GM21786 (cell line): ENCODE data around the gene MMP24OS.
"Not testable (repeated sequence)": the region's sequence is repeated elsewhere in the genome, so short reads cannot be mapped to it uniquely, and the experiment has no call there.

ENCODE experiments used
- ATAC-seq: cut with Tn5 transposase; IDR thresholded peaks from one replicate; pipeline ENCODE4 v1.9.1; 2021; ENCODE audit not compliant: unreplicated experiment

Gene MMP24OS

DNA sequence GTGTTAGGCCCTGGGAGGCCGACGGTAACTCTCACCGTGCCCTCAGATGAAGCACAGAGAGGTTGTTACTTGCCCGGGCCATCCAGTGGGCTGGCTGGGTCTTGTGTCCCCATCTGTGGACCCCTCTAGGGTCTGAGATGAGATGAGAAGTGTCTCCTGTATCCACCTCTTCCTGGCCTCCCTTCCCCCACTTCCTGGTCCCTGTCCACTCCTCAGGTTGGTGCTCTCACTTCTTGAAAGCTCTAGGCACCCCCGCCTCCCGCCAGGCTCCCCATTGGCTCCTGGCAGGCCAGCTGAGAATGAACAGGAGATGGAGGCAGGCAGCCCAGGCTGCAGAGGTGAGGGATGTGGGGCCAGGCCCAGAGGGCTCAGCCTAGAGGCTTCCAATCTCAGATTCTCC, 1.5 kb downstream of the MMP24OS start:
- no peak for ATAC-seq

DNA sequence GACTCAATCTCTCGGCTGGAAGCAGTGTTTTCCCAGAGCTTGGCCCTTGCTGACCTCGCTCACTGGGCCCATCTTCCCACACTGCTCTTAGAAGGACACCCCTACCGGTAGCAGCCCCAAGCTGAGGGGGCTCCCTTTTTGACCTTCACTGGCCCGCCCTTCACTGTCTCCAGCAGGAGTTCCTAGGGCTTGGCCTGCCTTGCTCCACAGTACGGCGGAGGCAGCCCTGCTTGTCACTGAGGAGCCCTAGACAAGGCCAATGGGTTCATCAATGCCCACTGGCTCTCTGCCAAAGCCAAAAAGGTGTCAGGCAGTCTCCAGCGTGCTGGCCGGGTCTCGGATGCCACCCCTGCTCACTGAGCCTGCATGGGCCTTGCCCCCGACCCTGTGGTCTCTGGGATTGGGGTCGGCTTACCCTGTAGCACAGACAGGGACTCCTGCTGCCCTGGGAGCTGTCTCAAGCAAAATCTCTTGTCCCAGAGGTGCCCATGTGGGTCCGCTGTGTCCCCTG, 2.1 kb downstream of the MMP24OS start:
- no peak for ATAC-seq

DNA sequence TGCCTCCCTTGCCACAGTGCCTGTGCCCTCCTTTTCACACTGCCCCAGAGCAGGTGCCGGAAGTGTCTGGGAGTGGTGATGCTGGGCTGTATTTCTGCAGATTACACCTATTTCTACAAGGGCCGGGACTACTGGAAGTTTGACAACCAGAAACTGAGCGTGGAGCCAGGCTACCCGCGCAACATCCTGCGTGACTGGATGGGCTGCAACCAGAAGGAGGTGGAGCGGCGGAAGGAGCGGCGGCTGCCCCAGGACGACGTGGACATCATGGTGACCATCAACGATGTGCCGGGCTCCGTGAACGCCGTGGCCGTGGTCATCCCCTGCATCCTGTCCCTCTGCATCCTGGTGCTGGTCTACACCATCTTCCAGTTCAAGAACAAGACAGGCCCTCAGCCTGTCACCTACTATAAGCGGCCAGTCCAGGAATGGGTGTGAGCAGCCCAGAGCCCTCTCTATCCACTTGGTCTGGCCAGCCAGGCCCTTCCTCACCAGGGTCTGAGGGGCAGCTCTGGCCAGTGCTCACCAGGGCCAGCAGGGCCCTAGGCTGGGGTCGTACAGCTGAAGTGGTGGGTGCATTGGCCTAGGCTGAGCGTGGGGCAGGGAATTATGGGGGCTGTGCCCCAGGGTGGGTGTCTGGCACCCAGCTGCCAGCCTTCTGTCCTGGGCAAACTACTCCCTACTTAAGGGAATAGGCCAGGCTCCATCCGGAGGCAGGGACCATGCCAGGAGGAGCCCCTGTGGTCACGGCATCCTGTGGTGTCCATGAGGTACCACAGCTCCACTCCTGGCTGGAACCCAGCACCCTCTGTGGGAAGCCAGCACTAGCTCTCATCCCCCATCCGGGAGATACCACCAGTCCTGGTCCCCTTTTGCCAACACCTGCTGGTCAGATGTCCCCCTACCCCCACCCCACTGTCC, 3.5 kb downstream of the MMP24OS start:
- ATAC-seq: no peak

DNA sequence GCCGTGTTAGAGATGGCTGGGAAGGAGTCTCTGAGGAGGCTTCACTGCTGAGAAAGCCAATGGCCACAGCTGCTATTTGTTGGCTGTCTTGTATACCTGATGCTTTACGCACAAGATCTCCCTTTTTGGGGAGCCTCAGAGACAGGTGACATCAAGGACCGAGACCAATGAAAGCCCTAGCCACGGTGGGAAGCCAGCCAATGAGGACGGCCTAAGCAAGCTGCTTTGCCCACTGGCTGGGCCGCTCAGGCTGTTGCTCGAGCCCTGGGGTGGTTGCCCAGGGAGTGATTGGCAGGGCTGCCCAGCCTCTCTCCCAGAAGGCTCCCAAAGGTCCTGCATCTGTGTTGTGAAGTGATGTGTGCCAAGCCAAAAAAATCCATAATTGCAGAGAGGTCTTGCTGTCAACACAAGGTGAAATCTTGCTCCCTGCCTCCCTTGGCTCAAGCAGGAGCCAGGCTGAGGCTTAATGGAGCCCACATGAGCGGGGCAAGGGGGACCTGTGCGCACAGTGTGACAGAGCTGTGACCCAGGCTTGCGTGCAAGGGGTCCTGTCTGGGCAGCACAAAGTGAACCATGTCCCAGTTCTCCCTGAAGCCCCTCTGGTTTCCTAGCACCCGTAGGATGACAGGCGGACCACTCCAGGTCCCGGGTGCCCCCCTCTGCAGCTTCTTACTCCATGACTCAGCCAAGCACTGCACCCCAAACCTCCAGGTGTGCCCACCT, 4.3 kb downstream of the MMP24OS start:
- ATAC-seq: no peak

DNA sequence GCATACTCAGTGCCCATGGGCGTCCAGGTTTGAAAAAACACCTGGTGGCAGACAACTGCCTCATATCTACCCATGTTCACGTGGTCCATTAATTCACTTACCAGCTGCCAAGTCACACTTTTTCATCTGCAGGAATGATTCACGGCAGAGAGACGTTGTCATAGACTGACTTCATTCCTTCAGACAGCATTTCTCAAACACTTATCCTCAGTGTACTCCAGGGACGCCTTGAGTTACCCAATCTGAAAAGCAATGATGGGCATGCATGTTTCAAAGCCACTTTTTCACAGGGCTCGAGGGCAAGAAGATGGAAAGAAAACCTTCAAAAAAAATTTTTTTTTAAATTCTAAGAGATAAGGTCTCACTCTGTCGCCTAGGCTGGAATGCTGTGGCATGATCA, 6.0 kb downstream of the MMP24OS start:
- ATAC-seq: no peak

DNA sequence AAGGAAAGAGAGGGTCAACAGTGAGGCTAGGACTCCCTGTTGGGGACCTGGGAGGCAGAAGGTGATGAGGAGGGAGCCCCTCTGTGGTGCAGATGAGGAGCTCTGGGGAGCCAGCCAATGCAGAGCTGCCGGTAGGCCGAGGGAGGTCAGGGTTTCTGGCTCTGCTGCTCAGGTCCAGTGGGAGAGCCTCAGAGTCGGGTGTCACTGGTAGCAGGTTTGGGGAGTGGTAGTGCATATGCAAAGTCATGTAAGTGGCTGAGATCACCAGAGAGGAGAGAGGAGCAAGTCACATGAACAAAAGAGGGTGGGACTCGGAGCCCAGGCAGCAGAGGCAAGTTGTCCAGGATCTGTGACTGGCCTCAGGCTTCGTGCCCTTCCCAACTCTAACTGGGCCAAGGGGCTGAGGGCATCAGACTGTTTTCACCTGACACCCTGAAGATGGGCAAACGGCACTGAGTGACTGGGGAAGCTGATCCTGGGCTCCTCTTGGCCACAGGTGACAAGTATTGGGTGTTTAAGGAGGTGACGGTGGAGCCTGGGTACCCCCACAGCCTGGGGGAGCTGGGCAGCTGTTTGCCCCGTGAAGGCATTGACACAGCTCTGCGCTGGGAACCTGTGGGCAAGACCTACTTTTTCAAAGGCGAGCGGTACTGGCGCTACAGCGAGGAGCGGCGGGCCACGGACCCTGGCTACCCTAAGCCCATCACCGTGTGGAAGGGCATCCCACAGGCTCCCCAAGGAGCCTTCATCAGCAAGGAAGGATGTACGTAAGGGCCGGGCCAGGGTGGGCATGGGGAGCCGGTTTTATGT, 6.6 kb downstream of the MMP24OS start:
- ATAC-seq: no peak

DNA sequence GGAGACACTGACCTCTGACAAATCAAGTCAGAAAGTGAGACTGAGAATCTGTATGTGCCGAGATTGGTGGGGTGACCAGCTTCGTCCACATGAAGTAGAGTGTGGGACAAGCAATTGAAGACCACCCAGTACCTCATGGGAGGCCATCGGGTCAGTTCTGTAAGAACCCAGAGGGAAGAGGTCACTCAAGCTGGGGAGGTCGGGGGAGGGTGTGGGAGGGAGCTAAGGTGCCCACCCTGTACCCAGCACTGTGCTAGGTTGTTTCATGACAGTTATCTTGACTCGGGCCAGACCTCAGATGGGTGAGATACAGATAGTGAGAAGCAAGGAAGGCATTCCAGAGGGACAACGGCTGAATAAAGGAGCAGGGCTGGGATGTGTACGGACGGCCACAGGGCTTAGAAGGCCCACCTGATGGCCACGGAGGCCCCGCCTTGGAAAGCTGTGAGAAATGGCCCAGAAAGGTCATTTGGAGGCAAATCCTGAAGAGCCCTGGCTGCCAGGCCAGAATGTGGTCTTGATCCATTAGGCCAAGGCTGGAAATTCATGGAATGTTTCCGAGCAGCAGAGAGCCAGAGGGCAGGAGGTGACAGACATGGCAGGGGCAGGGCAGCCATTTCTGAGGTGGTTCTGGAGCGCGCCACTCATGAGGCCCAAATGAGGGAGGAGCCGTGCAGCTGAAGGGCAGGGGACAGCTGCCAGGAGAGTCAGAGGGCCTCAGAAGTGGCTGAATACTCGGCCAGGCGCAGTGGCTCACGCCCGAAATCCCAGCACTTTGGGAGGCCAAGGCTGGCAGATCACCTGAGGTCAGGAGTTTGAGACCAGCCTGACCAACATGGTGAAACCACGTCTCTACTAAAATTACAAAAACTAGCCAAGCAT, 7.7 kb downstream of the MMP24OS start:
- ATAC-seq: no peak

DNA sequence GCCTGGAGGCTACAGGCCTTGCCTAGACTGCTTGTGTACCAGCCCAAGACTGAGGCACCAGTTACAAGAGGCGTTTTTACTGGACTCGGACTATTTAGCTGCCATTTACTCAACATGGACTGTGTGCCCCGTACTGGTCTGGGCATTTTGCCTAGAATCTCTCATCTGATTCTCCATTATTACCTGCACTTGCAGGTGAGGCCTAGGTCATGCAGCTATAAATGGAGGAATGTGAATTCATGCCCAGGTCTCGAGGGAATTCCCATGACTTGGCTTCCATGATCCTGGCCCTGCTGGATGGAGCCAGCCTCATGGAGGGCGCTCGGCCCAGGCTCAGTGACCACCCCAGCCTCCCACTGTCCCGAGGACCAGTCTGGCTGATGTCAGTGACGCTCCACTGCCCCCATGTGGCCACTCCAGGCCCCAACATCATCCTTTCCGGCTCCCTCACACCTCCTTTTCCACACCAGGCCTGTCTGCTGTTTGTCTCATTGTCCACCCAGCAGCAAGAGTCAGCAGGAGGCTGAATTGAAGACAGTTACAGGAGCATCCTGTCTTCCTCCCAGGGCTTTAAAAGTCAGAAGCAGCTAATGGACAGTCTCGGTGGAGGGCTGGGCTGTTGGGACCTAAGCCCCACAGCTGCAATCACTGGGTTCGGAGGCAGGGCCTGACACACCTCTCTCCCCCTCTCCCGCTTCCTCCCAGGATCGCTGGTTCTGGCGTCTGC, 8.7 kb downstream of the MMP24OS start:
- ATAC-seq: no peak

DNA sequence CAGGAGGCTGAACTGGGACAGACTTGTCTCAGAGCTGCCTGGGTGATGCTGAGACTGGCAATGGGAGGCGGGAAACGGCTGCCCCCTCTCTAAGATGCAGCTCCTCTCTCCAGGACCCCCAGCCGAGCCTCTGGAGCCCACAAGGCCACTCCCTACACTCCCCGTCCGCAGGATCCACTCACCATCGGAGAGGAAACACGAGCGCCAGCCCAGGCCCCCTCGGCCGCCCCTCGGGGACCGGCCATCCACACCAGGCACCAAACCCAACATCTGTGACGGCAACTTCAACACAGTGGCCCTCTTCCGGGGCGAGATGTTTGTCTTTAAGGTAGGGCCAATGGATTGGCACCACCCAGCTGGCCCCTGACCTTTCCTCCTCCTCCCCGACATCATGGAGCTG, 10.8 kb downstream of the MMP24OS start:
- ATAC-seq: no peak

DNA sequence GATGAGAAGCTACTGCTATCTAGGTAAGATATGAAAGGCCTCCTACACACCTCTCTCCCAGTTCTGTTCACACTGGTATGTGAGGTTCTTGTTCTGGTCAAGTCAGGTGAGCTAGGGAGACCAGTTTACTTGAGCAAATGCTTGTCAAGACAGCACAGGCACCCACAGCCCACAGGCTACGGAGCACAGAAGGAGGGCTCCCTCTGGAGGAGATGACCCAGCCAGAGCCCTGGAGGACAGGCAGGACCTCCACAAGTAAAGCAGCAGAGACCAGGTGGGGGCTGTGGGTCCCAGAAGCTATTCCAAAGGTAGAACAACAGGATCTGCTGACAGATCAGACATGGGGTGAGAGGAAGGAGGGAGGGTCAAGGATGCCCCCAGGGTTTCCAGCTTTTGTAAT, 13.2 kb downstream of the MMP24OS start:
- ATAC-seq: no peak

DNA sequence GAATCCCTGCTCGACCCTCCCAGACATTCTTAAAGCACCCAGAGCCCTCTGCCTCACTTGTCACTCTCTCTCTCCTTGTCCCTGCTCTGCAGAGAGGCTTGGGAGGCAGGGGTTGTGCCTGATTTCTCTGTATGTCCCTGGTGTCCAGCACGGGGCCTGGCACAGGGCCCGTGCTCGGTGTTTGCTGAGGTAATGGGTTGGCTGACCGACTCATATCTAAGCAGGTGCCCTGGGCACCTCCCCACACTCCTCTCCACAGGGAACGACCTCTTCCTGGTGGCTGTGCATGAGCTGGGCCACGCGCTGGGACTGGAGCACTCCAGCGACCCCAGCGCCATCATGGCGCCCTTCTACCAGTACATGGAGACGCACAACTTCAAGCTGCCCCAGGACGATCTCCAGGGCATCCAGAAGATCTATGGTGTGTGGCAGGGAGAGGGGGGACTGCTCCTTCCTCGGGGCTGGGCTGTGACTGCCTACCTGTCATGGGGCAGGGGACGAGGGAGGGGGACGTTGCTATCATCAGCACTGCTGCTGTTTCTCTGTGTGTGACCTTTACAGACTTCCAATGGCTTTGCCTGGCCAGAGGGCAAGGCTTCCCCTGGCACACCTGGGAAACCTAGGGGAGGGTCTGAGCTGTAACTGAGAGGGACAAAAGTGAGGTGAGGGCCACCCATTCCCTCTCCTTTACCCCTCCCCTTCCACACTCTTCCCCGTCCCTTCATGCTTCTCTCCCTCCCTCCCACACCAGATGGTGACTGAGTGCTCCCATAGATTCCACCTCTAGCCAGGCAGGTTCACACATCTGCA, 14.2 kb downstream of the MMP24OS start:
- ATAC-seq: no peak

DNA sequence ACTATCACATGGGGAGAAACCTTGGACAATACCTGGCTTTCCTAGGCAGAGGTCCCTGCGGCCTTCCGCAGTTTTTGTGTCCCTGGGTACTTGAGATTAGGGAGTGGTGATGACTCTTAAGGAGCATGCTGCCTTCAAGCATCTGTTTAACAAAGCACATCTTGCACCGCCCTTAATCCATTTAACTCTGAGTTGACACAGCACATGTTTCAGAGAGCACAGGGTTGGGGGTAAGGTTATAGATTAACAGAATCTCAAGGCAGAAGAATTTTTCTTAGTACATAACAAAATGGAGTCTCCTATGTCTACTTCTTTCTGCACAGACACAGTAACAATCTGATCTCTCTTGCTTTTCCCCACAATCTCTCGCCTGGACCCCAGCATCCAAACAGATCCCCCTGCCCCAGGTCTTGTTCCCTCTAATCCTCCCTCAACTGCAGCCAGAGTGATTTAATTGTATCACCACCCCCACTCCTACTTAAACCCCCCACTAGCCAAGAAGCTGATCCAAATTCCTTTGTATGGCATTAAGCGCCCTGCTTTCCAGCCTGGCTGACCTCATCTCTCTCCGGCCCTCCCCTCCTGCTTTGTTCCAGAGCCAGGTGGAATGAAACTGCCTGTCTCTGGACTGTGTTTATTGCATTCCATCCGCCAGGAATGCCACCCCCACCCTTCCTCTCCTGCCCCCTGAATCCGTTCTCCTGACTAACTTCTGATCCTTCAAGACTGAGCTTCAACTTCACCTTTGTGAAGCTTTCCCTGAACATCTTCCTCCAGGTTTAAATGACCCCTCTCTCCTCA, 15.0 kb downstream of the MMP24OS start:
- ATAC-seq: not testable (repeated sequence)

DNA sequence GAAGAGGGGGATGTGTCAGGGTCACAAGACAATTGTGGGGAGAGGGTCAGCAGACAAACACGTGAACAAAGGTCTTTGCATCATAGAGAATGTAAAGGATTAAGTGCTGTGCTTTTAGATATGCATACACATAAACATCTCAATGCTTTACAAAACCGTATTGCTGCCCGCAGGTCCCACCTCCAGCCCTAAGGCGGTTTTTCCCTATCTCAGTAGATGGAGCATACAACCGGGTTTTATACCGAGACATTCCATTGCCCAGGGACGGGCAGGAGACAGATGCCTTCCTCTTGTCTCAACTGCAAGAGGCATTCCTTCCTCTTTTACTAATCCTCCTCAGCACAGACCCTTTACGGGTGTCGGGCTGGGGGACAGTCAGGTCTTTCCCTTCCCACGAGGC, 15.6 kb downstream of the MMP24OS start:
- not testable (repeated sequence) for ATAC-seq

DNA sequence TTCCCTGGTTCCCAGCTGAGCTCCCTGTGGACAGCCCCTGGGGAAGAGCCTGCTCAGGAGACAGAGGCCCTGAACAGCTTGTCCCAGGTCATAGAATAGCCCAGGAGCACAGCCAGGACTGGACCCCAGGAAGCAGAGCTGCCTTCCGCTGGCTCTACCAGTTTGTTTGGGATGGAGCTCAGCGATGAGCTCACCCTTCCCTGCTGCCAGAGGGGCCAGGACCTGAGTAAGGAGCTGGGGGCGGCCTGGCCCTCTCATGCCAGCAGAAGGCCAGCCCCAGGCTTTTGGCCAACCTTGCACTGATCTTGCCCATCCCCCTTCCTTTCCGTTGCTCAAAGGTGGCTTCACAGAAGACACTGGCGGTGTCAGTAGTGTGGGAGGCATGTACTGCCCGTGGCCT, 17.5 kb downstream of the MMP24OS start:
- ATAC-seq: no peak

DNA sequence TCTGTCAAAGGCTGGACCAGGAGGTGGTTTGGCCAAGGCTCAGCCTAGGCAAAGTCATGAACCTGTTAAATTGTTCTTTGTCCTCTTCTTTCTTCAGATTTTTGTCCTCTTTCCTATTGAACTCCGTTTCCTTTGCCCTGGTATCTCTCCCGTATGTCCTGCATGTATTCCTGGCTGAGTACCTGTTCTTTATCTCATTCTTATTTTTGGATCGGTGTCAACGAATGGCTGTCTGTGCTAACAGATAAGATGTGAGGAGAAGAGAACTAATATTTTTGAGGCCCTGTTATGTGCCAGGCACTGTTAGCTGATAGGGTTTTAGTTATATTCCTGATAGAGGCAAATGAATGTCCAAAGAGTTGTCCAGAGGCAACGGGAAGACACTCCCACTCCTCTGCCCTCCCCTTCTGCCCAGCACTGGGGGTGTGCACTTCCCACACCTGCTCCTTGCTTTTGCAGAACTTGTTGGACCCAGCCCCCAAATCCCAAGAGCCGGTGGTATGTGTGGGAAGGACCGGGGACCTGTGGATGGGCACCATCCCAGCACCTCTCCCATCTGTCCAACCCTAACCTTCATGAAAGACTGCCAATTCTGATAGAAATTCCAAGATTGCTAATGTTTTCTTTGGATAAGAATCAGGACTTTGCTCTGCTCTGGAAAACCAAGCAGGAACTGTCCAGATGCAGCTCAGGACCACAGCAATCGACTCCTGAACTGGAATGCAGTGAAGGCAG, 20.6 kb downstream of the MMP24OS start:
- no peak for ATAC-seq

DNA sequence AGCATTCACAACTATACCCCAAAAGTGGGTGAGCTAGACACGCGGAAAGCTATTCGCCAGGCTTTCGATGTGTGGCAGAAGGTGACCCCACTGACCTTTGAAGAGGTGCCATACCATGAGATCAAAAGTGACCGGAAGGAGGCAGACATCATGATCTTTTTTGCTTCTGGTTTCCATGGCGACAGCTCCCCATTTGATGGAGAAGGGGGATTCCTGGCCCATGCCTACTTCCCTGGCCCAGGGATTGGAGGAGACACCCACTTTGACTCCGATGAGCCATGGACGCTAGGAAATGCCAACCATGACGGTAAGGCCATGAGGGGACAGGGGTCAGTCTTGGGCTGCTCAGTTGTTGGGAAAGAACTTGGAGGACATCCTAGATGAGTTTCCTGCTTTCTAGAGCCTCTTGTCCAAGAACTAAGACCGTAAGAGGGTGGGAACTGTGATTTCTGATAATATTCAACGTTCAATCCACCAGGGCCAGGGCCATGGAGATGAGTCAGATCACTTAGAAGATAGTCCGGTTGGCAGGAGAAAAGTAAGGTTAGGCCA, 23.4 kb downstream of the MMP24OS start:
- no peak for ATAC-seq

DNA sequence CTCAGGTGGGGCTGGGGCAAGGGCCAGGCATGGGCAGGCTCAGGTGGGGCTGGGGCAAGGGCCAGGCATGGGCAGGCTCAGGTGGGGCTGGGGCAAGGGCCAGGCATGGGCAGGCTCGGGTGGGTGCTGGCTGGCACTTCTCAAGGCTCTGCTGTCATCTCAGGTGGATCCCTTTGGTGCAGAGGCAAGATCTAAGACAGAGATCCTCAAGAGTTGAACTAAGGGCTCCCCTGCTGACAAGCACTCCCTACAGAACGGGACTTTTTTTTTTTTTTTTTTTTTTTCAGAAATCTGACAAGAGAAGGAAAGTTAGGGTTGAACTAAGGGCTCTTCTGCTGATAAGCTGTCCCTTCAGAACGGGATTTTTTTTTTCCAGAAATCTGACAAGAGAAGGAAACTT, 24.9 kb downstream of the MMP24OS start:
- no peak for ATAC-seq
